AG10803 (cell line): Measurements from ENCODE around the gene CNIH1.
"Not testable (repeated sequence)": the region's sequence is repeated elsewhere in the genome, so short reads cannot be mapped to it uniquely, and the experiment has no call there.

Experiments used
- DNase-seq: peaks from one replicate; pipeline ENCODE4 v3.0.0; 2010; ENCODE audit warnings: low read depth
- H3K4me3 ChIP-seq: 2 replicates; pipeline ENCODE4 v1.5.1; 2011; ENCODE audit warnings: mild to moderate bottlenecking, low read length, control low read depth
- TF ChIP-seq, protein P1 (sequence below): conservative IDR thresholded peaks from 2 replicates; pipeline ENCODE4 v1.5.1; 2011; ENCODE audit warnings: mild to moderate bottlenecking, low read length, control low read depth, inconsistent platforms

Gene CNIH1

DNA sequence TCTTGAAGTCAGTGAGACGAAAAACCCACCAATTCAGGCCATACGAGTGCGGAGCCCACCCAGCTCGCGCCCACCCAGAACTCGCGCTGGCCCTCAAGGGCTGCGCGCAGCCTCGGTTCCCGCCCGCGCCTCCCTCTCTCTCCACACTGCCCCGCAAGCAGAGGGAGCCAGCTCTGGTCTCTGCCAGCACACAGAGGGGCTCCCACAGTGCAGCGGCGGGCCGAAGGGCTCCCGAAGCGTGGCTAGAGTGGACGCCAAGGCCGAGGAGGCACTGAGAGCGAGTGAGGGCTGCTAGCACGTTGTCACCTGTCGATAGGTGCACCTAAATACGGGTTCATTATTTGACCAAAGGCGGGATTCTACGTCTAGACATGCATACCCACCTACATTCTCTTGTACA is 46.6 kb downstream of the CNIH1 start:
- TF ChIP-seq, protein P1, sequence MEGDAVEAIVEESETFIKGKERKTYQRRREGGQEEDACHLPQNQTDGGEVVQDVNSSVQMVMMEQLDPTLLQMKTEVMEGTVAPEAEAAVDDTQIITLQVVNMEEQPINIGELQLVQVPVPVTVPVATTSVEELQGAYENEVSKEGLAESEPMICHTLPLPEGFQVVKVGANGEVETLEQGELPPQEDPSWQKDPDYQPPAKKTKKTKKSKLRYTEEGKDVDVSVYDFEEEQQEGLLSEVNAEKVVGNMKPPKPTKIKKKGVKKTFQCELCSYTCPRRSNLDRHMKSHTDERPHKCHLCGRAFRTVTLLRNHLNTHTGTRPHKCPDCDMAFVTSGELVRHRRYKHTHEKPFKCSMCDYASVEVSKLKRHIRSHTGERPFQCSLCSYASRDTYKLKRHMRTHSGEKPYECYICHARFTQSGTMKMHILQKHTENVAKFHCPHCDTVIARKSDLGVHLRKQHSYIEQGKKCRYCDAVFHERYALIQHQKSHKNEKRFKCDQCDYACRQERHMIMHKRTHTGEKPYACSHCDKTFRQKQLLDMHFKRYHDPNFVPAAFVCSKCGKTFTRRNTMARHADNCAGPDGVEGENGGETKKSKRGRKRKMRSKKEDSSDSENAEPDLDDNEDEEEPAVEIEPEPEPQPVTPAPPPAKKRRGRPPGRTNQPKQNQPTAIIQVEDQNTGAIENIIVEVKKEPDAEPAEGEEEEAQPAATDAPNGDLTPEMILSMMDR = no peak
- no peak for DNase-seq
- H3K4me3 ChIP-seq = no peak overlapping the region

DNA sequence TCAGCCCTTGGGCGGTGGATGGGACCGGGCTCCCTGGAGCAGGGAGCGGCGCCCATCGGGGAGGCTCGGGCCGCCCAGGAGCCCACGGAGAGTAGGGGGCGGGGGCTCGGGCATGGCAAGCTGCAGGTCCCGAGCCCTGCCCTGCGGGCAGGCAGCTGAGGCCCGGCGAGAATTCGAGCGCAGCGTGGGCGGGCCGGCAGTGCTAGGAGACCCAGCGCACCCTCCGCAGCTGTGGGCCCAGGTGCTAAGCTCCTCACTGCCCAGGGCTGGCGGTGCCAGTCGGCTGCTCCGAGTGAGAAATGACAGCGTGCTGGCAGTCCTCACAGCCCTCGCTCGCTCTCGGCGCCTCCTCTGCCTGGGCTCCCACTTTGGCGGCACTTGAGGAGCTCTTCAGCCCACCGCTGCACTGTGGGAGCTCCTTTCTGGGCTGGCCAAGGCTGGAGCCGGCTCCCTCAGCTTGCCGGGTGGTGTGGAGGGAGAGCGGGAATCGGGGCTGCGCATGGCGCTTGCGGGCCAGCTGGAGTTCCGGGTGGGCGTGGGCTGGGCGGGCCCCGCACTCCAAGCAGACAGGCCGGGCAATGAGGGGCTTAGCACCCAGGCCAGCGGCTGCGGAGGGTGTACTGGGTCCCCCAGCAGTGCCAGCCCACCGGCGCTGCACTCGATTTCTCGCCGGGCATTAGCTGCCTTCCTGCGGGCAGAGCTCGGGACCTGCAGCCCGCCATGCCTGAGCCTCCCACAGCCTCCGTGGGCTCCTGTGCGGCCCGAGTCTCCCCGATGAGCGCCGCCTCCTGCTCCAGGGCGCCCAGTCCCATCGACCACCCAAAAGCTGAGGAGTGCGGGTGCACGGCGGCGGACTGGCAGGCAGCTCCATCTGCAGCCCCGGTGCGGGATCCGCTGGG is 47.9 kb downstream of the CNIH1 start:
- not testable (repeated sequence) for DNase-seq, H3K4me3 ChIP-seq

DNA sequence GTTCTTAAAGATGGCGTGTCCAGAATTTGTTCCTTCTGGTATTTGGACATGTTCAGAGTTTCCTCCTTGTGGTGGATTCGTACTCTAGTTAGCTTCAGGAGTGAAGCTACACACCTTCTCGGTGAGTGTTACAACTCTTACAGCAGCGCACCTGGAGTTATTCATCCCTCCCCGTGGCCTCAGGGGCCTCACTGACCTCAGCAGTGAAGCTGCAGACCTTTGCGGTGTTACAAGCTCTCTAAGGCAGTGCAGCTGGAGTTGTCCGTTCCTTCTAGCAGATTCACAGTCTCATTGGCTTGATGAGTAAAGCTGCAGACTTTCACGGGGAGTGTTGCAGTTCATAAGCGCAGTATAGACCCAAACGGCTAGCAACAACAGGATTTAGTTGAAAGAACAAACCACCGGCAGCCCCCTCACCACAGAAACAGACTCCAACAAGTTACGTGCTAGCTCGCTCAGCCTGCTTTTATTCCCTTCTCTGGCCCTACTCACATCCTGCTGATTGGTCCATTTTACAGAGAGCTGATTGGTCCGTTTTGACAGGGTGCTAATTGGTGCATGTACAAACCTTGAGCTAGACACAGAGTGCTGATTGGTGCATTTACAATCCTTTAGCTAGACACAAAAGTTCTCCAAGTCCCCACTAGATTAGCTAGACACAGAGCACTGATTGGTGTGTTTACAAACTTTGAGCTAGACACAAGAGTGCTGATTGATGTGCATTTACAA is 48.9 kb downstream of the CNIH1 start:
- DNase-seq = no peak
- no peak overlapping the region for H3K4me3 ChIP-seq
- TF ChIP-seq, protein P1 = no peak

DNA sequence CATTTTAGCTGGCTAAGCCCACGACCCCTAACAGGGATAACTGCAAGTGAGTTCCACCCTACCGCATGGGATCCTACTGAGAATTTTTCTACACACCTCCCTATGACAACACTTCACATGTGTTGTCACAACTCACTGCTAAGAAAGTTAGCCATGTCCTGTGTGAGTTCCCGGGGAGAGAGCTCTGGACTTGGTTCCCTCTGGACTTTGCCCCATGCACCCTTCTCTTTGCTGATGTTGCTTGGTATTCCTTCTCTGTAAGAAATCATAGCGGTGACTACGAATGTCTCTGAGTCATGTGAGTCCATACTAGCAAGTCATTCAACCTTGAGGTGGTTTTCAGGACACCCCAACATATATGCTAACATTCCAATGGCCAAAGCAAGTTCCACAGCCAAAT is 53.8 kb downstream of the CNIH1 start:
- TF ChIP-seq, protein P1 = no peak
- no peak for DNase-seq
- no peak overlapping the region for H3K4me3 ChIP-seq

DNA sequence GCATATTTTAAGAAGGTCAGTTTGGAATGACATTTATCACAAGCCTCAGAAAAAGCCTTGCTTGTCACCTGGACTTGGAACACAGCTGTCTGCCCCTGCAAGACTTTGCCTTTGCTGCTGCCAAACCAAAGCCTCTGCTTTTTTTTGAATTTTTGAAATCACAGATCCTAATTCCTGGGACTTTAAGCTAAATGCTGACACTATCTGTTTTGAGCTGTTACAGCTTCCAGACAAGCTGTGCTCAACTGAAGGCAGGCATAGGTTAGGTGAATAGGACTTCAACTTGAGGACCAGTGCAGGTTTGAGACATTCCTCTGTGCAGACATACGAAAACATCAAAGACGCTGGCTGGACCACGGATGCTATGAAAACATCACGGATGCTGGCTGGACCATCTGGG is 55.6 kb downstream of the CNIH1 start:
- H3K4me3 ChIP-seq = no peak overlapping the region
- DNase-seq = no peak
- TF ChIP-seq, protein P1 = no peak

DNA sequence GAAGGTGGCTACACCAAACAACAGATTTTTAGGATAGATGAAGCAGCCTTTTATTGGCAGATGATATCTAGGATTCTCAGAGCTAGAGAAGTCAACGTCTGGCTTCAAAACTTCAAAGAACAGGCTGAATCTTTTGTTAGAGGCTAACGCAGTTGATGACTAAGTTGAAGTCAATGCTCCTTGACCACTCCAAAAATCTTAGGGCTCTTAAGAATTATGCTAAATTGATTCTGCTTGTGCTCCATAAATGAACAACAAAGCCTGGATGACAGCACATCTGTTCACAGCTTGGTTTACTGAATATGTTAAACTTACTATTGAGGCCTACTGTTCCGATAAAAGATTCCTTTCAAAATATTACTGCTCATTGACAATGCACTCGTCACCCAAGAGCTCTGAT is 57.3 kb downstream of the CNIH1 start:
- TF ChIP-seq, protein P1 = no peak
- DNase-seq = no peak
- H3K4me3 ChIP-seq = no peak overlapping the region

DNA sequence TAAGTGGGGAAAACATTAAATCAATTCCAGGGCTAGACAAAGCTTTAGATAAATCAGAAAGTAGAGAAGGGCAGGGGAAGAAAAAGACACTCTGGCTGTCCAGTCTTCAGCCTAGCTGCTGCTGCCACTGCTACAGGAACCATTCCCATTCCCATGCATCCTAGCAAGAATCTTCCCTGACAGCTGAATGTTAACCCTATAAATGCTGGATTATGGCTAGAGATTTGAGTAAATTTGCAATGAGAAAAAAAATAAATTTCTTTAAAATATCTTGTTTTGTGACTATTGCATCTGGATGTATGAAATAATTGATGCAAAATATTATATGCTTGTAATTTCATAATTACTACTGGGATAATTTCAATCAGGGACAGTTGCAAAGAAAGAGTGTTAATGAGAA is 59.4 kb downstream of the CNIH1 start:
- no peak for DNase-seq
- H3K4me3 ChIP-seq = no peak overlapping the region
- TF ChIP-seq, protein P1 = no peak

DNA sequence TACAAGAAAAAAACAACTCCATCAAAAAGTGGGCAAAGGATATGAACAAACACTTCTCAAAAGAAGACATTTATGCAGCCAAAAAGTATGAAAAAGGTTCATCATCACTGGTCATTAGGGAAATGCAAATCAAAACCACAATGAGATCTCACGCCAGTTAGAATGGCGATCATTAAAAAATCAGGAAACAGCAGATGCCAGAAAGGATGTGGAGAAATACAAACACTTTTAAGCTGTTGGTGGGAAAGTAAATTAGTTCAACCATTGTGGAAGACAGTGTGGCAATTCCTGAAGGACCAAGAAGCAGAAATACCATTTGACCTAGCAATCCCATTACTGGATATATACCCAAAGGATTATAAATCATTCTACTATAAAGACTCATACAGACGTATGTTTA is 60.6 kb downstream of the CNIH1 start:
- H3K4me3 ChIP-seq = not testable (repeated sequence)
- DNase-seq = peak; percentile 33

DNA sequence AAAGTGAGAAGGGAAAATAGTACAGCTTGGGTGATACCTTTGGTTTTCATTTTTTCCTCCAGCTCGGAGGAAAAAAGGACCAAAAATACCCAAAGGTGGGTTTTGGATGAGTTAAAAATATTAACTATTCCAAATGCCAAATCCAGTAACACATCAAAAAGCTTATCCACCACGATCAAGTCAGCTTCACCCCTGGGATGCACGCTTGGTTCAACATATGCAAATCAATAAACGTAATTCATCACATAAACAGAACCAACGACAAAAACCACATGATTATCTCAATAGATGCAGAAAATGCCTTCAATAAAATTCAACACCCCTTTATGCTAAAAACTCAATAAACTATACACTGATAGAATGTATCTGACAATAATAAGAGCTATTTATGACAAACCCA is 62.3 kb downstream of the CNIH1 start:
- DNase-seq, H3K4me3 ChIP-seq: not testable (repeated sequence)
